GM18868 (cell line): ENCODE data around the gene ORMDL2.
"Not testable (repeated sequence)": the region's sequence is repeated elsewhere in the genome, so short reads cannot be mapped to it uniquely, and the experiment has no call there.

ENCODE experiments used
- ATAC-seq: cut with Tn5 transposase; IDR thresholded peaks from one replicate; pipeline ENCODE4 v1.9.1; 2021; ENCODE audit warnings: mild to moderate bottlenecking, moderate library complexity; ENCODE audit not compliant: unreplicated experiment

Gene ORMDL2

DNA sequence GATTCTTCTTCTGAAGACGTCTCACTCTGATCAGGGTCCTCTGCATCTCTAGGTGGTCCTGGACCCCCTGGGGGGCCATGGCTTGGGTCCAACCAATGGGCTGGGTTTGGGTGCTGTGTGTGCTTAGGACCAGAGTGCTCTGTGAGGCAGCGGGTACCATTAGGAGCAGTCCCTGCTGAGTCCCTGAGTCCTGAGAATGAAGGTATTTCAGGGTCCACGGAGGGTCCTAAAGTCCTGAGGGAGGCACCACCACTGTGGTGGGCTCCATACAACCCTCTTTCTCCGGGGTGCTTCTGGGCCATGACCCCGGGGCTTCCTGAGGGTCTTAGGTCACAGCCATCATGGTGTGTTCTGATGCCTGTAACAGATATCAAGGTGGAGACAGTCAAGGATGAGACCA, 10.5 kb downstream of the ORMDL2 start:
- no peak for ATAC-seq

DNA sequence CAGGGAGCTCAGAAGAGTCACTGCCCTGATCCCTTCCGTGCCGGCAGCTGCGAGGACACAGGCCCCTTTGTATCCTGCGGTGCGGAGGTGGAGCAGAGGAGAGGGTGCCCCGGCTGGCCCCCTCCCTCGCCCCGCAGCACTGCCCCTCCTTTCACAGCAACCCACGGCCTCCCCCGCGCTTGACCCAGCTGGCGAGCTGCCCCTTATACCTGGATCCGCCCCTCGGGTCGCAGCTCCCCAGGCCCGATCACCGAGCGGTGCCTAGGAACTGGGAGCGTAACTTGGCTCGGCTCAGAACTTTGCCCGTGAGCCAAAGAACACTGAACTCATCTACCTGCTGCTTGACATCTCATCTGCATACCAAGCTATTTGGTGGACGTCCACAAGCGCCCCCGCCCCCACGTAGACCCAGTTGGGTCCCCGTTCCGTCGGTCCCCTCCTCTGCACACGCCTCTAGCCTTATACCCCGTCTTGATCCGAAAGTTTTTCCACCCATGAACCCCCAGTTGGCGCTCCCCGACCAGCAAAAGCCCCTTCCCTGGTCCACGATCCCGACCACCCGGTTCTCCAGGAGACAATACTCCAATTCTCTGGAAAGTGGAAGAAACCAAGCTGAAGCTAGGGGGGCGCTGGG, 12.2 kb downstream of the ORMDL2 start:
- peak; percentile 22 for ATAC-seq

DNA sequence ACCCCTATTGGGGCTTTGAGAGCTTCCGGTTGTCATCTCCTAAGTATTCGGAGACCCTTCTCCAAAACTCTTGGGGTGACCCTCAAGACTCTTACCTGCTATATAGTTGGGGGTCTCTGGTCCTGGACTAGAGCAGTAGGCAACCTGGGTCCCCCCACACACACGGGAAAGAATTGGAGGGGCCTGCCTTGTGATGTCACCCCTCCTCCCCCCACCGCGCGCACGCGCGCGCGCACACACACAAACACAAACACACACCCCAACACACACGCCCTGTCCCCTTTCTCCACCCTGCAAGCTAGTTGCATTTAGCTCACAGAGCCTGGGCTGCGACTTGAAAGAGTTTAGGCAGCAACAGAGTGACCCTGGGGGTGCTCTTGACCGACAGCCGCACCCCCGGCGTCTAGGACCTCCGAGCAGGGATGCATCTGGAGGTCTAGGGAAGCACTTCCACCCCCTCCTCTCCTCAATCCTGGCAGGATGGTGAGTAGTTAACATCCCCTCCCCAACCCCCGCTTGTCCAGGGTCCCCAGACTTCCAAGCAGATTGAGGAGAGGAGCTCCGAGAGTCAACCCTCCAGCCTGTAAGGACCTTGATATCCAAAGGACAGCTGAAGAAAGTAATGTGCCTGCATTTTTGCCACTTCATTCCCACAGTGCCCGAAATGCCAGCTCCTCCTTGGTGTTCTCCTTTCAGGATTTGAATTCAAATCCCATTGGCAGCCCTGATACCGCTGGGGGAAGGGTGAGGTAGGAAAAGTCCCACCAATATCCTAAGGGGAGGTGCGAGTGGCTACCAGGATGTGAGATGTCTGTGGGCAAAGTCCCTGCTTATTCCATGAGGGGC, 13.0 kb downstream of the ORMDL2 start:
- no peak for ATAC-seq

DNA sequence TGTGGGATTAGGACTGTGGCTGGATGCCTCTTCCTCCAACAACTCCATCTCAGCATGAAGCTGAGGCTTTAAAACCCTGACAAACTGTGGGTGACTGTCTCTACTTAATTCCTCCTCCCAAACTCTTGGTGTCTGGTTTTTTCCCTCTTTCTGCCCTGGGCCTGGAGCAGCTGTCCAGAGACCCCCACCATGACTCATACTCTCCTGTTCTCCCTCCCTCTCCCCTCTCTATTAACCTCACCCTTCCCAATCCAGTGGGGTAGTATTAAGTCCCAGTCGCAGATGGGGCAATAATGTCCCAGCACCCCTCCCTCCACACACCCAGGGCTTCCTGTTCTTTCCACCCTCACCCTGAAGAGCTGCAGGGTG, 13.6 kb downstream of the ORMDL2 start:
- ATAC-seq, result no peak

DNA sequence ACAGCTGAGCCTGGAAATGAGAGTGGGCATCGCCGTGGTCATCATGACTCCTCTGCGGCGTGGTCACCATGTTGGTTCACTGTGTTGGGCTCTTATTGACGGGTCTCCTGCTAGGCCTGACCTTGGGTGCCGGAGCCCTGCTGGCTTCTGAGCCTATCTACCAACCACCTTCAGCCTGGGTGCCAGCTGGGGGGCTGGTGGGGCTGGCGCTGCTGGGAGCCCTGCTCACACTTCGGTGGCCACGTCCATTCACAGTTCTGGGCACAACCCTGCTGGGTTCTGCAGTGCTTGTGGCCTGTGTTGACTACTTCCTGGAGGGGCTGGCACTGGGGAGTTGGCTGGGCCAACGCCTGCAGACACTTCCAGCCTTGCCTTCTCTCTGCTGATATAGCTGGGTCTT, 15.2 kb downstream of the ORMDL2 start:
- no peak for ATAC-seq

DNA sequence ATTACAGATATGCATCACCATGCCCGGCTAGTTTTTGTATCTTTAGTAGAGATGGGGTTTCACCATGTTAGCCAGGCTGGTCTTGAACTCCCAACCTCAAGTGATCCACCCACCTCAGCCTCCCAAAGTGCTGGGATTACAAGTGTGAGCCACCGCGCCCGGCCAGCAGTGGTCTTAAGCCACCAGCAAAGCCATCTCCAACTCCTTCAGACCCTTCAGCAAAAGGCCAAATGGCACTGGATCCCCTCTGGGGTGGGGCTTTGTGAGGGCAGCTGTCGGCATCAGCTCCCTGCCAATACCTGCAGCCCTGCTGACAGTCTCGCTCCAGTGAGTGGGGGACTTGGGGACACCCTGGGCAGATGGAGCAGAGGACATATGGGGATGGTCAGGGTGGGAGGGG, 16.6 kb downstream of the ORMDL2 start:
- ATAC-seq, result not testable (repeated sequence)

DNA sequence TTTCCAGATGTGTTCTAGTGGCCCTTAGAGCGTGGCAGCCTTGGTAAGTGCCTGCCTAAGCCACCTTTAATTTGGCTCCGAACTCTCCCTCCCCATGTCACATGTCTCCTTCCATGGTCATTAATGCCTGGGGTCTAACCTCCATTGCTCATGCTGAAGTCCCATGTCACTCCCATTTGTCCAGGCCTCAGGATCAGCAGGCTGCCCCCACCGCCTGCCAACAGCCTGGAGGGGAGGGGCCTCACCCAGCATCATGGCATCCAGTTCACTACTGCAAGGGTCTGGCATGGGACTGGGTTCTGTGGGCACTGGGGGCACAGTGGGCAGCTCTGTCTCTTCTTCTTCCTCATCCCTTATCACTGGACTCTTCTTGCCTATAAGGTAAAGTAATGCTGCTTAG, 20.5 kb downstream of the ORMDL2 start:
- no peak for ATAC-seq

DNA sequence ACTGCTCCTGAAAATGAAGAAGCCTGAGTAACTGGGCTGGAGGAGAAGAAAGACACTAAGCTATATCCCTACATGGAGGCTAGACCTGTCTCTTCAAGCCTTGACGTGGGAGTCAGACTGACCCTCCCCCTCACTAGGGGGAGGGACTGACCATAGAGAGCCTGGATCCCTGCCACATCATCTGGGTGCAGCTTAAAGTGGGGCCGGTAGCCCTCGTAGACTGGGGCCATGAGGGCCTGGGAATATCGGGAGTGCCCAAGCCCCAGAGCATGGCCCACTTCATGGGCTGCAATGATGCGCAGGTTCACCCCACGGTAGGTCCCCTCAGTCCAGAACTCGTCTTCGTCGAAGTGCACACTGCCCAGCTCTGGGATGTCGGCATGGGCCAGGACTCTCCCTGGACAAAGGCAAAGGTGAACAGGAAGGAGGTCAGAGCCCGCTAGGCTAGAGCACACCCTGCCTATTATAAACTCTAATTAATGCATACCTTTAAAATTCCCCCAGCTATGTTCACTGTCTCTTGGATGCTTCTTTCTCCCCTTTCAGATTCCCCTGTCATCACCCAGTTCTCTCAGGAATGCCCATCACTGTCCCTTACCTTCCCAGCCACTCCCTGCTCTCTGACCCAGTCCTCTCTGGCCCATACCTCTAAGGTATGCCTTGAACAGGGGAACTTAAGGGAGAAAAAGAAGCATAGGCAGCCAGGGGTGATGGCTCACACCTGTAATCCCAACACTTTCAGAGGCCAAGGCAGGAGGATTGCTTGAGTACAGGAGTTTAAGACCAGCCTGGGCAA, 21.7 kb downstream of the ORMDL2 start:
- ATAC-seq, result no peak

DNA sequence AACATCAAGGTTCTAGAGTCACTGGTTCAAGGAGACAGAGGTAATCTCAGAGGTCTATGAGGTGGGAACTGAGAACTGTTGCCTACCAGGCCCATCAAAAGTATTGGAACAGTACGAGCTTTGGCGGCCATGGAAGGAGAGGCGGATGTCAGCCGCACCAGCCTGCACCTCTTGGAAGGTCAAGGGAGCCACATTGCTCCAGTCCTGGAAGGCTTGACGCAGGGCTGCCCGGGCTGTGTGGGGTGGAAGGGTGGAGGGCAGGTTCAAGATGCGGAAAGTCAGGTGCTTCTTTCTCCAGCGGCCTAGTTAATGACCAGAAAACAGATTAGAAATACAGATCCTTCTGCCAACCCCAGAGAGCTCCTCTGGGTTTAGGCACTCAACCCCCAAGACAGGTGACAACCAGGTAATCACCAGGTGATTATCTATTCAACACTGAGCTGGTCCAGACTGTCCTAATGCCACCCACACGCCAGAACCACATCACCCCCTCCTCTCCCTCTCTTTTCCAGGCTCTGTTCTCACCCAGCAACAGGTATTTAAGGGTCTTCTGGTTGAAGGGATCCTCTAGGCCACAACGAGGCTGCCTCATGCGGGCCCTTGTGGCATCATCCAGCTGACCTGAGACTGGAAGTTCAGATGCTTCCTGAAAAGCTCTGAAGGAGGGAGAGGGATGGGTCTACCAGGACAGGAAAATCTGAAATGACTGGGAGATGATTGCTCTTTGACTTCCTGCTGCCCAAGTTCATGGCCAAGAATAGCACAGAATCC, 22.9 kb downstream of the ORMDL2 start:
- no peak for ATAC-seq

DNA sequence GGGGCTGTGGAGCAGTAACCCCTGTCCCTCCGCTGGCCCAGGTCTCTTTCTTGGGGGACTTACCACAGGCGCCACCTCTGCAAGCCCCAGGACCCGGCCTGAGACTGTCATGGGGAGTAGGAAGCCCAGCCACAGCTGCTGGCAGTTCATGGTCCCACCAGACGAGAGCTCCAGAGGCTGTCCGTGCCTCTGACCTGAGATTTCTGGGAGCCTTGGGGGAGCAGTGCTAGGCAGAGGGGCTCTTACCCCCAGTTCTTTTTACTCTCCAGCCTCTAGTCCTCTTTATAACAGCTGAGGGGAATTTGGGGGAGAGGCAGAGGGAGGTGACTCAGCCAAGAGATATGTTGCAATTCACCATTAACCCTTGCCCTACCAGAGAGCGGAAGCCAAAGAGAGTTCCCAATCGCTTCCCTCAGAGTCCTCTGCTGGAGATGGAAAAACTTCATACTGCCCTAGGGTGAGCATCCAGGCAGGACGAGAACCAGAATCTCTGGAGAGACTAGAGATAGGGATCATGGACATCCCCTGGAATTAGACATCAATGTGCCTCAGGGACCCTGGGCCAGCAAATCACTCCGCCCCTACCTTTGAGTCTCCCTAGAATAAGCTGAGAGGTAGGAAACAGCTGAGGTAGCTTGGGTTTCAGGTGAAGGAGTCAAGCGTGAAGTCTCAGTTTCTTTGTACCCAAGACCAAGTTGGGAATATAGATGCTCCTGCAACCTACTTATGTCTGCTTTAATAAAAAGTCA, 25.0 kb downstream of the ORMDL2 start, which contains the start of gene MMP19:
Gene MMP19, minus strand, starts transcription at position 256 of the 749 bp plus-strand sequence. Its CDS starts 106 bp downstream, at position 150.
- ATAC-seq, result no peak

DNA sequence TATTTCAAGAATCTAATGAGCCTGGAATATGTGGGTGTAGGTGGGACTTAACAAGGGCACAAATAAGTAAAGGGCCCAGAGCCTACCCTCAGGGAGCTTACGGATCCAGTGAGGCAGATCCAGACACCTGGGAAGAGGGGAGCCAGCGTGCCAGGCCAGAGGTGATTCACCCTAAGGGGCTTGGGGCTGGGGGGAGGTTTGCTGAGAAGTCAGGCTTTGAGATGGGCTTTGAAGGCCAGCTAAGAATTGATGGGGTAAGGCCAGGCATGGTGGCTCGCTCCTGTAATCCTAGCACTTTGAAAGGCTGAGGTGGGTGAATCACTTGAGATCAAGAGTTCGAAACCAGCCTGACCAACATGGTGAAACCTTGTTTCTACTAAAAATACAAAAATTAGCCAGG, 25.6 kb downstream of the ORMDL2 start:
- no peak for ATAC-seq

DNA sequence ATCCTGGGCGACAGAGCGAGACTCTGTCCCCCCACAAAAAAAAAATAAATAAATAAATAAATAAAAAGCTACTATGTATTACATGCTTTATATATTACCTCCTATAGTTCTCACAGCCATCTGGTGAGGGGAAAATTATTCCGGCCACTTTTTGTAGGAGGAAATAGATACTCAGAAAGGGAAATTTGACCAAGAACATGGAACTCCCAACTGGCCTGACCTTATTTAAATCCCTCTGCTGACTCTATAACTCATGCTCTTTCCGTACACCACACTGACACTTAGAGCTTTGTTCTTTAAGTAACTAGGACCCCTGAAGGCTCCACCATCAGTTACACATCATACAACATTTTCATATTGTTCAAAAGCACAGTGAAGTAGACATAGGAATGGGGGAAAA, 27.1 kb downstream of the ORMDL2 start:
- ATAC-seq, result no peak

DNA sequence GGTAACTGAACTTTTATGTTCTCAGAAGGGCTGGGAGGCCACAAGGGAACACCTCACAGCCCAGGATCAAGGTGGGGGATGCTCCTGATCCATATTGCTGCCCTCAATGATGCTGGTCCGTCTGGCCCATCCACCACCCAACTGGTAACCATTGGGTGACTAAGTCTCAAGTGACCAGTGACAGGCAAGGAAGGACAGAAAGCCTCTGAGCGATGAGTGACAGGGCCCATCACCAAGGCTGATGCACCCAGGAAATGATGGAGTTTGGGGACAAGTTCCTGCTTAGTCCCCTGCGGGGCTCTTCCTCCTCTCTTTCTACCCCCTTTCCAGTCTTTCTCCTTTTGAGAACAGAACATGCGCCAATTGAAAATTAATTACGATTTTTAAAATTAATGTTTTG, 27.5 kb downstream of the ORMDL2 start:
- ATAC-seq, result no peak

DNA sequence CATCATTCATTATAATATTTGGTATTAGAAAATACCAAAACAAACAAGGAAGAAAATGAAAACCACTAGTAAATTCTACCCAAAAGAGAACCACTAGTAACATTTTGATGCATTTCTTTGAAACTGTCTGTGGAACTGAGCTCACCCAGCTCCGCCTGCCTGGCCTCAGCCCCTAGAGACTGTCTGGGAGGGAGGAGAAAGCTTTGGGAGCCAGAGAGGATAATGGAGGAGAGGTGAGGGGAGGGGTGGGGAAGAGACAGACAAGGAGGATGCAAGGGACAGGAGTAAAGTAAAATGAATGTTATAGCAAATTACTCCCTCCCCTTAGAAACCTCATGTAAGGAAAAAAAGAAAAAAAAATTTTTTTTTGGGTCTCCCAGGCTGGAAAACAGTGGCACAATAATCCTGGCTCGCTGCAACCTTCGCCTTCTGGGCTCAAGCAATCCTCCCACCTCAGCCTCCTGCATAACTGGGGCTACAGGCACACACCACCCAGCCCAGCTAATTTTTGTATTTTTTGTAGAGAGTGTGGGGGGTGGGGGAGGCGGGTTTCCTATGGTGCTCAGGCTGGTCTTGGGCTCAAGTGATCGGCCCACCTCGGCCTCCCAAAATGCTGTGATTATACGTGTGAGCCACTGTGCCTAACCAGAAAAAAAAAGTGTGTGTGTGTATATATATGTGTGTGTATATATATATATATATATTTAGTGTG, 28.1 kb downstream of the ORMDL2 start:
- no peak for ATAC-seq

DNA sequence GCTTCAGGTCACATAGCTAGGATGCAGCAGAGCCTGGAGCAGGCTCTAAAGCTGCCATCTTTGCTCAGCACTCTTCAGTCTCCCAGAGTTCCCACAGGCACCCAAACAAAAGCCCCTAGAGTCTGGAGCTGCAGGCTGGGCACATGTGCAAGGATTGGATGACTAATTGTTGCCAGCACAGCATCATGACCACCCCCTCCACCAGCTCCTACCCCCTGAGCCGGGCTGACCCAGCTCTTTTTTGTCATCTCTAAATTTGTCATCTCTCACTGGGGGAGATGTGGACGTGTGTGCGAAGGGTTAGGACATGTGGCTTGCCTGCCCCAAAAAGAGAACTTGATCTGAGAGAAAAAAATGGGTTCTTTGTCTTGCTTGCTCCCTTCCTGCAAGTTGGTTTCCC, 29.2 kb downstream of the ORMDL2 start:
- ATAC-seq, result no peak

DNA sequence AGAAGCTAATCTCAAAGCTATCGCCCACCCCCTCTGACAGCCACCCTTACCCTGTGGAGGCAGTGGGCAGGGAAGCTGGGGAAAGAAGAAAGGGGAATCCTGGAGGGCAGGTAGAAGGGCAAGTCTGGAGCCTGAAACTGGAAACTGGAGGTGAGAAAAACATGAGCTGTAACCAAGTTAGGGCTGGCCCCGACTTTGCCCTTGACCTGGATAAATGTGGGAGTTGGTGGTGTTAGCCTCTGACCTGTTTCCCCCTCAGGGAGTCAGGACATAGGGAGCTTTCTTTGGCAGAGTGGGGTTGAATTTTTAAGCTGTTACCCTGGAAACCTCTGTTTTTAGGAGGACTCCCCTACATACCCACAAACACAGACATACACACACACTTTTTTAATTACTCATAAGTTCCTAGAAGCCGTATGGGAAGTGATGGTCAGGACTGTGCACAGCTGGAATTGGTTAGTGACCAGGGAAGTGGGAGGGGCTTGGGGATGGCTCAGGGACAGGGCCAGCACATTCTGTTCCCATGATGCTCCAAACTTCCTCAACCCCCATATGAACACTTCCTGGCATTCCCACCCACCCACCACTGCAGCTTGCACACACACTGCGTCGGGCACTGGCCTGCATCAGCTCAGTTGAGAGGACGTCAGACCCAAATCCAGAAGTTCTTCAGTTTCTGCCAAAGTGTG, 29.9 kb downstream of the ORMDL2 start:
- no peak for ATAC-seq

DNA sequence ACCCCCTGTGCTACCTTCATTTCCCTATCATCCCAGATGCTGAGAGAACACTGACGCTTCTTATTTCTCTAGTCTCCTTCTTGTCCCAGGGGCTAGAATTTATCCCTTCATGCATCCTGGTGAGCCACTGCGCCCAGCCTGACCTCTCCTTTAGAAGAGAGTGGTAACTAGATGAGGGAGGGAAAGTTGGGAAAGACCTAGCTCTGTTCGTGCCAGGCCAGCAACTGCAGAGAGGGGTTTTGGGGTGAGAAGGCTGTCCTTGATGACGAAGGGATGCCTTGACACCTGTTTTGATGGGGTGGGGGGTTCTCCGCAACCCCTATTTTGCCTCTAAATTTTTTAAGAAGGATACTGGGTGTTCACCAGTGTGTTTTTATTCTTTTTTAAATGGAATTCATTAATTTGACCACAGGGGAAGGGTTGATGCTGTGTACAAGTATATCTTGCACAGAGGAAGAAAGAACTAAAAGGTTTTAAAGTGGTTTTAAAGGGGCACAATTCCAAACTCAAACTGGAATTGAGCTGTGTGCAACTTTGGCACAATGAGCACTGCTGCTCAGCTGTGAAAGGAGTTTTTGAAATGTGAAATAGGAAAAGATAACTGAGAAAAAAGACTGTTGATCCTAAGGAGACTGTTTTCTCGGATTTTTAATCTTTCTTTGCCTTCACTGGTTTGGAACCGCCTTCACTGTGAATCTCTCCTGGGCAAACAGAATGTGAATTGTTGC, 31.9 kb downstream of the ORMDL2 start:
- no peak for ATAC-seq

DNA sequence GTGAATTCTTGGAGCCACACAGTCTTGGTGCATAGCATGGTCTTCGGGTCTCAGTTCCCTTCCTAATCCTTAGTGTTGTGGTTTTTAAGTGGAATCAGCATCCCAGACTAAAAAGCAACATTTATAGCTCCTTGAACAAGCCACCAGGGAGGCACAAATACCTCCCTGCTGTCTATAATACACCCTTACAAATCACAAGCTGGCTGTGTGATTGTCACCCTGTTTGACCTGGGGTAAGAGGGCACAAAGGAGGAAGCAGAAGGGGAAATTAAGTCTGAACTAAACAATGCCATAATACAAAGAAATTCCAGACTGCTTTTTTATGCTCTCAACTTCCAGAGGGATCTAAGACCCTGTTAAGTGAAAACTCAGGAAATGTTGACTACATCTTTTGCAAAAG, 32.6 kb downstream of the ORMDL2 start:
- ATAC-seq, result no peak
